ENCODE data around the gene TXNDC16. TPM values are rescaled to one million over a fixed set of nuclear protein-coding genes. Genes with fewer than 3 reads are reported as not detected.

TXNDC16 gene
- total and polyA plus RNA-seq, 4 donors: 1.5 to 22.1 (median 3.4) TPM

GRCh38 chr14:52412426-52412825, 139.9 kb downstream of the TXNDC16 start:
- no peak for TF ChIP-seq CTCF (IDR thresholded peaks at IDR 0.05; ENCODE audit: control extremely low read depth, extremely low read depth)
- Histone ChIP-seq H3K4me1 (ENCODE audit: control insufficient read depth in 5 of 5, insufficient read depth in 5 of 5, low read length in 5 of 5) (peaks cover 0 to 5% (median 0%) of the 10 kb centered on the region in 5 donors), H3K9me3 (ENCODE audit: control insufficient read depth in 4 of 4, insufficient read depth in 3 of 4, low read length in 3 of 4) (no peaks in the 10 kb centered on the region), H3K36me3 (ENCODE audit: control insufficient read depth in 4 of 4, insufficient read depth in 4 of 4, low read length in 4 of 4) (no peaks in the 10 kb centered on the region), H3K27ac (ENCODE audit: low read depth in 1 of 2, low read length in 1 of 2) (no peak overlapping the region), H3K4me3 (no peak overlapping the region), H3K27me3 (ENCODE audit: control insufficient read depth in 3 of 3, insufficient read depth in 3 of 3, low read length in 2 of 3) (no peaks in the 10 kb centered on the region), H3K9ac (ENCODE audit: insufficient read depth in 1 of 2, low read length in 2 of 2) (no peak overlapping the region)
- DNase-seq: peak in 1 of 3 donors; percentile 11
- ATAC-seq (ENCODE audit: insufficient read depth, low FRiP score): no peak
- WGBS, 2 donors: 70 to 76% methylated on average over 1 of the region's 1 CpG

GRCh38 chr14:52405314-52405713, 147.0 kb downstream of the TXNDC16 start:
- H3K4me1 ChIP-seq (ENCODE audit: control insufficient read depth in 5 of 5, insufficient read depth in 5 of 5, low read length in 5 of 5): peaks cover 0 to 3% (median 0%) of the 10 kb centered on the region in 5 donors
- H3K36me3 ChIP-seq (ENCODE audit: control insufficient read depth in 4 of 4, insufficient read depth in 4 of 4, low read length in 4 of 4): no peaks in the 10 kb centered on the region
- DNase-seq (no peak), ATAC-seq (ENCODE audit: insufficient read depth, low FRiP score) (no peak)
- 95% methylated on average over 1 of the region's 1 CpG for WGBS, 2 donors
- TF ChIP-seq CTCF (IDR thresholded peaks at IDR 0.05; ENCODE audit: control extremely low read depth, extremely low read depth): no peak
- no peak overlapping the region for H3K4me3 ChIP-seq
- no peak overlapping the region for H3K9ac ChIP-seq (ENCODE audit: insufficient read depth in 1 of 2, low read length in 2 of 2)
- no peaks in the 10 kb centered on the region for H3K27me3 ChIP-seq (ENCODE audit: control insufficient read depth in 3 of 3, insufficient read depth in 3 of 3, low read length in 2 of 3)
- no peaks in the 10 kb centered on the region for H3K9me3 ChIP-seq (ENCODE audit: control insufficient read depth in 4 of 4, insufficient read depth in 3 of 4, low read length in 3 of 4)
- no peak overlapping the region for H3K27ac ChIP-seq (ENCODE audit: low read depth in 1 of 2, low read length in 1 of 2)

- 62 to 73% methylated on average over 4 of the region's 4 CpGs for WGBS, 2 donors
- DNase-seq (peak in 1 of 3 donors; percentile 18), ATAC-seq (ENCODE audit: insufficient read depth, low FRiP score) (no peak)
- no peaks in the 10 kb centered on the region for H3K27me3 ChIP-seq (ENCODE audit: control insufficient read depth in 3 of 3, insufficient read depth in 3 of 3, low read length in 2 of 3)
- H3K36me3 ChIP-seq (ENCODE audit: control insufficient read depth in 4 of 4, insufficient read depth in 4 of 4, low read length in 4 of 4): no peaks in the 10 kb centered on the region
- TF ChIP-seq CTCF (IDR thresholded peaks at IDR 0.05; ENCODE audit: control extremely low read depth, extremely low read depth): no peak
- H3K9me3 ChIP-seq (ENCODE audit: control insufficient read depth in 4 of 4, insufficient read depth in 3 of 4, low read length in 3 of 4): no peaks in the 10 kb centered on the region
- H3K27ac ChIP-seq (ENCODE audit: low read depth in 1 of 2, low read length in 1 of 2): no peak overlapping the region
- no peak overlapping the region for H3K4me3 ChIP-seq
- peaks cover 0 to 4% (median 0%) of the 10 kb centered on the region in 5 donors for H3K4me1 ChIP-seq (ENCODE audit: control insufficient read depth in 5 of 5, insufficient read depth in 5 of 5, low read length in 5 of 5)
- no peak overlapping the region for H3K9ac ChIP-seq (ENCODE audit: insufficient read depth in 1 of 2, low read length in 2 of 2)
Observed at GRCh38 chr14:52402812-52403526, 149.3 kb downstream of the TXNDC16 start.

All from lung (tissue), 12 donors.